Esophagus (tissue), 2 donors: Measurements from ENCODE around the gene TSHZ3. TPM values are rescaled to one million over a fixed set of nuclear protein-coding genes. Genes with fewer than 3 reads are reported as not detected.

ENCODE experiments used
- H3K27ac ChIP-seq, 2 donors: one replicate each; pipeline ENCODE4 v1.5.1; 2013; ENCODE audit warnings: low read depth in 2 of 2, mild to moderate bottlenecking in 2 of 2, inconsistent platforms in 1 of 2, low read length in 1 of 2, moderate library complexity in 1 of 2
- H3K27me3 ChIP-seq, 2 donors: one replicate each; pipeline ENCODE4 v1.6.1; 2013; ENCODE audit warnings: low read length in 2 of 2, control low read depth in 1 of 2, mild to moderate bottlenecking in 1 of 2; ENCODE audit not compliant: insufficient read depth in 2 of 2, control insufficient read depth in 1 of 2
- H3K36me3 ChIP-seq, 2 donors: one replicate each; pipeline ENCODE4 v1.6.1; 2013; ENCODE audit warnings: low read length in 1 of 2; ENCODE audit not compliant: control insufficient read depth in 2 of 2, insufficient read depth in 2 of 2
- H3K4me1 ChIP-seq, 2 donors: one replicate each; pipeline ENCODE4 v1.6.1; 2013; ENCODE audit warnings: low read length in 1 of 2; ENCODE audit not compliant: control insufficient read depth in 2 of 2, insufficient read depth in 2 of 2
- H3K4me3 ChIP-seq, 2 donors: one replicate each; pipeline ENCODE4 v1.5.1; 2013; ENCODE audit warnings: low read length in 2 of 2, mild to moderate bottlenecking in 2 of 2, low read depth in 1 of 2, moderate library complexity in 1 of 2
- H3K9me3 ChIP-seq, 2 donors: one replicate each; pipeline ENCODE4 v1.6.1; 2013; ENCODE audit warnings: mild to moderate bottlenecking in 2 of 2, low read depth in 1 of 2, low read length in 1 of 2, moderate library complexity in 1 of 2; ENCODE audit not compliant: control insufficient read depth in 2 of 2, insufficient read depth in 1 of 2
- WGBS, 2 donors: extraction: QIAGEN DNeasy Blood & Tissue Kit; methylation state at CpG; one replicate each; pipeline ENCODE4 v1.1.7; 2013; 5-methylcytosine and 5-hydroxymethylcytosine counted together
- polyA plus RNA-seq, 2 donors: library from polyadenylated mRNA; stranded (reverse); fragments of 200-250 nt; gene quantifications; one replicate each; pipeline ENCODE4 v1.2.3, GENCODE V29; 2013
- donor health status: healthy with polysubstance abuse.
- donor health status: Bipolar disorder and iron deficiency.

Gene TSHZ3
- polyA plus RNA-seq, 2 donors, result 1.2 to 1.9 TPM

GRCh38 chr19:31263328-31263727 lies 85.9 kb downstream of the TSHZ3 start:
- no peaks in the 10 kb centered on the region for H3K4me1 ChIP-seq
- no peak overlapping the region for H3K4me3 ChIP-seq
- WGBS, 2 donors, result 75 to 82% methylated on average over 9 of the region's 9 CpGs
- H3K27ac ChIP-seq, result no peak overlapping the region
- H3K9me3 ChIP-seq, result no peaks in the 10 kb centered on the region
- H3K36me3 ChIP-seq, result no peaks in the 10 kb centered on the region
- H3K27me3 ChIP-seq, result no peaks in the 10 kb centered on the region

- Histone ChIP-seq H3K4me1 (no peaks in the 10 kb centered on the region), H3K4me3 (no peak overlapping the region), H3K9me3 (no peaks in the 10 kb centered on the region), H3K27ac (no peak overlapping the region), H3K36me3 (no peaks in the 10 kb centered on the region), H3K27me3 (no peaks in the 10 kb centered on the region)
- WGBS, 2 donors, result 75% methylated on average over 10 of the region's 10 CpGs
Measured at GRCh38 chr19:31262725-31263191, 86.5 kb downstream of the TSHZ3 start.

- no peak overlapping the region for H3K27ac ChIP-seq
- 54 to 56% methylated on average over 11 of the region's 11 CpGs for WGBS, 2 donors
Measured at GRCh38 chr19:31261603-31262212, 87.5 kb downstream of the TSHZ3 start.

GRCh38 chr19:31261019-31261602 lies 88.1 kb downstream of the TSHZ3 start:
- Histone ChIP-seq H3K27ac (no peak overlapping the region), H3K4me3 (no peak overlapping the region), H3K27me3 (no peaks in the 10 kb centered on the region), H3K36me3 (no peaks in the 10 kb centered on the region), H3K4me1 (peaks cover 0 to 2% of the 10 kb centered on the region in 2 donors), H3K9me3 (no peaks in the 10 kb centered on the region)
- 59 to 65% methylated on average over 3 of the region's 3 CpGs for WGBS, 2 donors

More at GRCh38 chr19:31261603-31262212, 87.5 kb downstream of the TSHZ3 start:
- Histone ChIP-seq H3K4me1 (peaks cover 0 to 2% of the 10 kb centered on the region in 2 donors), H3K27me3 (no peaks in the 10 kb centered on the region), H3K36me3 (no peaks in the 10 kb centered on the region), H3K4me3 (no peak overlapping the region), H3K9me3 (no peaks in the 10 kb centered on the region)

- 84 to 89% methylated on average over 7 of the region's 7 CpGs for WGBS, 2 donors
Measured at GRCh38 chr19:31260171-31260933, 88.9 kb downstream of the TSHZ3 start.

GRCh38 chr19:31258211-31259052 lies 90.8 kb downstream of the TSHZ3 start:
- Histone ChIP-seq H3K36me3 (no peaks in the 10 kb centered on the region), H3K9me3 (no peaks in the 10 kb centered on the region), H3K4me1 (peaks cover 0 to 2% of the 10 kb centered on the region in 2 donors), H3K27me3 (no peaks in the 10 kb centered on the region), H3K27ac (no peak overlapping the region), H3K4me3 (no peak overlapping the region)
- 77 to 80% methylated on average over 15 of the region's 15 CpGs for WGBS, 2 donors

More at GRCh38 chr19:31260171-31260933, 88.9 kb downstream of the TSHZ3 start:
- no peaks in the 10 kb centered on the region for H3K9me3 ChIP-seq
- H3K4me3 ChIP-seq, result no peak overlapping the region
- H3K36me3 ChIP-seq, result no peaks in the 10 kb centered on the region
- H3K4me1 ChIP-seq, result peaks cover 0 to 2% of the 10 kb centered on the region in 2 donors
- H3K27me3 ChIP-seq, result no peaks in the 10 kb centered on the region
- H3K27ac ChIP-seq, result no peak overlapping the region

- Histone ChIP-seq H3K27me3 (no peaks in the 10 kb centered on the region), H3K36me3 (no peaks in the 10 kb centered on the region), H3K4me1 (peaks cover 0 to 2% of the 10 kb centered on the region in 2 donors), H3K4me3 (no peak overlapping the region), H3K27ac (no peak overlapping the region), H3K9me3 (no peaks in the 10 kb centered on the region)
- WGBS, 2 donors, result 76 to 80% methylated on average over 11 of the region's 11 CpGs
Measured at GRCh38 chr19:31257426-31258130, 91.7 kb downstream of the TSHZ3 start.

GRCh38 chr19:31257025-31257424 lies 92.2 kb downstream of the TSHZ3 start:
- WGBS, 2 donors, result 83 to 90% methylated on average over 9 of the region's 9 CpGs
- H3K9me3 ChIP-seq, result no peaks in the 10 kb centered on the region

GRCh38 chr19:31256593-31256960 lies 92.7 kb downstream of the TSHZ3 start:
- Histone ChIP-seq H3K4me1 (peaks cover 0 to 2% of the 10 kb centered on the region in 2 donors), H3K27me3 (no peaks in the 10 kb centered on the region), H3K36me3 (no peaks in the 10 kb centered on the region), H3K4me3 (no peak overlapping the region), H3K9me3 (no peaks in the 10 kb centered on the region), H3K27ac (no peak overlapping the region)
- 88 to 90% methylated on average over 8 of the region's 8 CpGs for whole genome bisulfite sequencing, 2 donors

More at GRCh38 chr19:31257025-31257424, 92.2 kb downstream of the TSHZ3 start:
- Histone ChIP-seq H3K4me1 (peaks cover 0 to 2% of the 10 kb centered on the region in 2 donors), H3K27ac (no peak overlapping the region), H3K36me3 (no peaks in the 10 kb centered on the region), H3K4me3 (no peak overlapping the region), H3K27me3 (no peaks in the 10 kb centered on the region)
